Uterus (tissue), 4 donors: ENCODE data around the gene PLD1. TPM values are rescaled to one million over a fixed set of nuclear protein-coding genes. Genes with fewer than 3 reads are reported as not detected.
A peak's percentile ranks its signal among the peaks of the same experiment; 100 is the strongest.

Experiments used
- DNase-seq, 2 donors: peaks; one replicate each; pipeline ENCODE4 v3.0.0-alpha.2; 2019 to 2020
- H3K27ac ChIP-seq, 2 donors: fragments of 200-600 bp; sonication (generic); 1 replicate in 1 of 2; 2 replicates in 1 of 2; pipeline ENCODE4 v1.5.1; 2016 to 2018
- H3K27me3 ChIP-seq, 2 donors: fragments of 200-600 bp; sonication (generic); one replicate each; pipeline ENCODE4 v1.5.1; 2018 to 2019; ENCODE audit warnings: control low read depth in 1 of 2
- H3K36me3 ChIP-seq, 2 donors: fragments of 200-600 bp; sonication (generic); one replicate each; pipeline ENCODE4 v1.5.1; 2019; ENCODE audit warnings: control low read depth in 1 of 2
- H3K4me1 ChIP-seq, 2 donors: fragments of 200-600 bp; sonication (generic); one replicate each; pipeline ENCODE4 v1.5.1; 2018 to 2019; ENCODE audit warnings: control low read depth in 1 of 2
- H3K4me3 ChIP-seq, 2 donors: fragments of 200-600 bp; sonication (generic); 1 replicate in 1 of 2; 2 replicates in 1 of 2; pipeline ENCODE4 v1.5.1; 2018 to 2019; ENCODE audit warnings: mild to moderate bottlenecking in 1 of 2
- H3K9me3 ChIP-seq, 2 donors: fragments of 200-600 bp; sonication (generic); one replicate each; pipeline ENCODE4 v1.5.1; 2019; ENCODE audit warnings: control low read depth in 1 of 2
- CTCF ChIP-seq, 4 experiments: fragments of 200-600 bp in 2 of 4; fragments of 450-650 bp in 2 of 4; sonication (generic) in 2 of 4; IDR thresholded peaks; one replicate each; pipeline ENCODE4 v1.5.1; 2016 to 2019; ENCODE audit warnings: antibody characterized with exemption in 4 of 4, mild to moderate bottlenecking in 2 of 4, moderate library complexity in 1 of 4
- POLR2A ChIP-seq, 2 donors: fragments of 450-650 bp; IDR thresholded peaks; one replicate each; pipeline ENCODE4 v1.6.1; 2016; ENCODE audit warnings: antibody characterized with exemption in 2 of 2, mild to moderate bottlenecking in 1 of 2, moderate library complexity in 1 of 2
- intact Hi-C: fragments of 100-400 bp; cut with DNase I; formaldehyde crosslinking; loops from one replicate; pipeline ENCODE4 v1.15.1; 2023; ENCODE audit warnings: low total_unique reads
- total RNA-seq, 4 donors: library from RNA; depleted of rRNA in 3 of 4; stranded (reverse); fragments of >200 nt in 3 of 4; gene quantifications; one replicate each; pipeline versions ENCODE4 v1.1.0 to v1.2.4, GENCODE V29; 2014 to 2023
- donor health status: DM: yes; HTN: yes; CAD: no.

Gene PLD1
- total RNA-seq, 4 donors from 2014 or later: 15.6 to 94.8 (median 30.8) TPM

- peak; percentile 53 to 74 for DNase-seq
- H3K4me3 ChIP-seq: no peak overlapping the region
- no peaks in the 10 kb centered on the region for H3K9me3 ChIP-seq
- no peaks in the 10 kb centered on the region for H3K4me1 ChIP-seq
- TF ChIP-seq POLR2A (IDR thresholded peaks at IDR 0.05) (no peak), CTCF (IDR thresholded peaks at IDR 0.05) (peak; percentile 67 to 73 (median 69))
- intact Hi-C loops: no loop called here
- H3K36me3 ChIP-seq: no peaks in the 10 kb centered on the region
- no peaks in the 10 kb centered on the region for H3K27me3 ChIP-seq
- H3K27ac ChIP-seq: peak overlapping the region; percentile 34 to 73
Measured at GRCh38 chr3:171772427-171773056, 37.7 kb downstream of the PLD1 start.

GRCh38 chr3:171770689-171771620, 39.3 kb downstream of the PLD1 start:
- TF ChIP-seq POLR2A (IDR thresholded peaks at IDR 0.05) (peak; percentile 37 to 52), CTCF (IDR thresholded peaks at IDR 0.05) (no peak)
- intact Hi-C loops: no loop called here
- H3K27me3 ChIP-seq: no peaks in the 10 kb centered on the region
- H3K36me3 ChIP-seq: no peaks in the 10 kb centered on the region
- peak in 1 of 2 donors; percentile 48 for DNase-seq
- no peaks in the 10 kb centered on the region for H3K9me3 ChIP-seq
- H3K4me3 ChIP-seq: peak overlapping the region; percentile 33 to 42
- H3K27ac ChIP-seq: peak overlapping the region; percentile 66 to 73
- no peaks in the 10 kb centered on the region for H3K4me1 ChIP-seq

GRCh38 chr3:171769461-171769860, 40.8 kb downstream of the PLD1 start:
- H3K4me1 ChIP-seq: no peaks in the 10 kb centered on the region
- no peaks in the 10 kb centered on the region for H3K36me3 ChIP-seq
- H3K27ac ChIP-seq: no peak overlapping the region
- no peak for DNase-seq
- no peaks in the 10 kb centered on the region for H3K27me3 ChIP-seq
- no peaks in the 10 kb centered on the region for H3K9me3 ChIP-seq
- H3K4me3 ChIP-seq: peak overlapping the region in 1 of 2 donors; percentile 42
- no peak for TF ChIP-seq CTCF (IDR thresholded peaks at IDR 0.05)
- no peak for TF ChIP-seq POLR2A (IDR thresholded peaks at IDR 0.05)
- intact Hi-C loops: no loop called here

- H3K9me3 ChIP-seq: no peaks in the 10 kb centered on the region
- no peak for TF ChIP-seq CTCF (IDR thresholded peaks at IDR 0.05)
- no peak for TF ChIP-seq POLR2A (IDR thresholded peaks at IDR 0.05)
- intact Hi-C loops: no loop called here
- DNase-seq: no peak
- no peaks in the 10 kb centered on the region for H3K27me3 ChIP-seq
- no peak overlapping the region for H3K27ac ChIP-seq
- H3K4me1 ChIP-seq: no peaks in the 10 kb centered on the region
- no peaks in the 10 kb centered on the region for H3K36me3 ChIP-seq
- peak overlapping the region in 1 of 2 donors; percentile 42 for H3K4me3 ChIP-seq
Measured at GRCh38 chr3:171768986-171769385, 41.3 kb downstream of the PLD1 start.
